GM12878 (cell line): ENCODE measurements around the gene CLC. TPM values are rescaled to one million over a fixed set of nuclear protein-coding genes. Genes with fewer than 3 reads are reported as not detected.
A peak's percentile ranks its signal among the peaks of the same experiment; 100 is the strongest.

Experiments used
- ATAC-seq: fragments of 200-7000 bp; cut with Tn5 transposase; 3 replicates; pipeline ENCODE4 v1.9.1; 2020; ENCODE audit warnings: mild to moderate bottlenecking, moderate library complexity
- BruUV-seq: library from RNA; stranded (reverse); fragments of 400-500 nt; replicated peaks from 2 replicates; lab custom pipeline; 2021; lab: Mats Ljungman, UMichigan
- CTCF ChIA-PET: fragments of 300-600 bp; sonication (Branson Sonifier 250); formaldehyde crosslinking; extraction: SDS; loops from one replicate; lab custom pipeline; 2021; ENCODE audit warnings: inconsistent platforms; lab: Yijun Ruan, JAX
- POLR2A ChIA-PET: fragments of 350-600 bp; formaldehyde crosslinking; extraction: SDS; loops from one replicate; lab custom pipeline; 2021; ENCODE audit warnings: inconsistent platforms; lab: Charles Lee
- RAD21 ChIA-PET: fragments of 300-600 bp; sonication (Branson Sonifier 250); formaldehyde crosslinking; loops from one replicate; lab custom pipeline; 2023; ENCODE audit warnings: antibody characterized with exemption; ENCODE audit not compliant: unreplicated experiment; lab: Charles Lee
- SMC1A ChIA-PET: fragments of 300-600 bp; sonication (Branson Sonifier 250); formaldehyde crosslinking; loops from one replicate; lab custom pipeline; 2023; ENCODE audit not compliant: unreplicated experiment, uncharacterized antibody; lab: Charles Lee
- DNase-seq: peaks from one replicate; pipeline ENCODE4 v3.0.0-alpha.2; 2011; ENCODE audit warnings: low read depth, low spot score
- FAIRE-seq: peaks from 3 replicates; lab custom pipeline; 2011; peaks lifted over from hg19 to GRCh38; lab: Jason Lieb, UNC
- H2AFZ ChIP-seq: 2 replicates; pipeline ENCODE4 v1.6.0; 2011; ENCODE audit warnings: low read depth, low read length, control low read depth; ENCODE audit not compliant: control insufficient read depth
- H3K27ac ChIP-seq: 2 replicates; pipeline ENCODE4 v1.5.1; 2011; ENCODE audit warnings: control low read depth; ENCODE audit not compliant: control insufficient read depth, insufficient read depth
- H3K27me3 ChIP-seq, 2 experiments: replicated peaks in 1 of 2; 2 replicates each; pipeline versions ENCODE4 v1.6.0 to v1.6.1; 2011; ENCODE audit warnings: low read length in 1 of 2; ENCODE audit not compliant: control insufficient read depth in 2 of 2, insufficient read depth in 2 of 2
- H3K36me3 ChIP-seq, 2 experiments: 2 replicates each; pipeline ENCODE4 v1.5.1; 2011; ENCODE audit warnings: low read length in 1 of 2; ENCODE audit not compliant: control insufficient read depth in 2 of 2, insufficient read depth in 2 of 2
- H3K4me1 ChIP-seq: 2 replicates; pipeline ENCODE4 v1.6.1; 2011; ENCODE audit warnings: mild to moderate bottlenecking, low read length, moderate library complexity, mixed read lengths; ENCODE audit not compliant: control insufficient read depth, insufficient read depth
- H3K4me2 ChIP-seq: 2 replicates; pipeline ENCODE4 v1.6.0; 2011; ENCODE audit warnings: control low read depth; ENCODE audit not compliant: control insufficient read depth, insufficient read depth
- H3K4me3 ChIP-seq: fragments of 200-600 bp; sonication (generic); 2 replicates; pipeline ENCODE4 v1.5.1; 2016
- H3K79me2 ChIP-seq: 2 replicates; pipeline ENCODE4 v1.6.0; 2011; ENCODE audit warnings: low read length; ENCODE audit not compliant: control insufficient read depth, insufficient read depth
- H3K9ac ChIP-seq: 2 replicates; pipeline ENCODE4 v1.8.0; 2011; ENCODE audit warnings: low read length, control low read depth, mixed read lengths; ENCODE audit not compliant: control insufficient read depth, insufficient read depth
- H3K9me3 ChIP-seq: replicated peaks from 3 replicates; pipeline ENCODE4 v1.5.1; 2011; ENCODE audit warnings: mild to moderate bottlenecking, low read length; ENCODE audit not compliant: control insufficient read depth, insufficient read depth
- H4K20me1 ChIP-seq: 2 replicates; pipeline ENCODE4 v1.6.0; 2011; ENCODE audit not compliant: control insufficient read depth, insufficient read depth
- ATF3 ChIP-seq: IDR thresholded peaks from 2 replicates; pipeline ENCODE4 v1.6.1; 2011; ENCODE audit warnings: low read depth, mild to moderate bottlenecking, low read length, moderate library complexity, borderline replicate concordance; ENCODE audit errors: extremely low read depth
- CBX5 ChIP-seq: sonication (generic); IDR thresholded peaks from 2 replicates; pipeline ENCODE4 v1.6.1; 2016; ENCODE audit warnings: low read depth, moderate library complexity, mild to moderate bottlenecking, inconsistent platforms
- CHD2 ChIP-seq: IDR thresholded peaks from 2 replicates; pipeline ENCODE4 v1.6.1; 2011; ENCODE audit warnings: low read depth, low read length, improper control_type of control experiment, borderline replicate concordance
- DPF2 ChIP-seq: fragments of 450-650 bp; IDR thresholded peaks from 2 replicates; pipeline ENCODE4 v1.6.1; 2017; ENCODE audit warnings: mild to moderate bottlenecking
- EED ChIP-seq: sonication (generic); IDR thresholded peaks from 2 replicates; pipeline ENCODE4 v1.6.1; 2016; ENCODE audit warnings: antibody characterized with exemption, low read depth
- ELK1 ChIP-seq: IDR thresholded peaks from 2 replicates; pipeline ENCODE4 v1.6.1; 2012; ENCODE audit warnings: low read depth, low read length, improper control_type of control experiment
- IKZF1 ChIP-seq: fragments of 450-650 bp; conservative IDR thresholded peaks from 2 replicates; pipeline ENCODE4 v1.6.1; 2017; ENCODE audit warnings: antibody characterized with exemption, mild to moderate bottlenecking
- IKZF2 ChIP-seq, 2 experiments: fragments of 450-650 bp; IDR thresholded peaks; 2 replicates each; pipeline ENCODE4 v1.6.1; 2017; ENCODE audit warnings: mild to moderate bottlenecking in 2 of 2, moderate library complexity in 2 of 2
- IRF4 ChIP-seq: IDR thresholded peaks from 2 replicates; pipeline ENCODE4 v1.6.1; 2011; ENCODE audit warnings: low read depth, low read length
- MTA2 ChIP-seq: fragments of 450-650 bp; IDR thresholded peaks from 2 replicates; pipeline ENCODE4 v1.6.1; 2016; ENCODE audit warnings: low read depth, mild to moderate bottlenecking, moderate library complexity
- MXI1 ChIP-seq: fragments of 150-350 bp; IDR thresholded peaks from 2 replicates; pipeline ENCODE4 v1.6.1; 2011; ENCODE audit warnings: low read depth, mild to moderate bottlenecking, inconsistent platforms, low read length, improper control_type of control experiment
- NFIC ChIP-seq: IDR thresholded peaks from 2 replicates; pipeline ENCODE4 v1.6.1; 2012; ENCODE audit warnings: low read depth, mild to moderate bottlenecking, inconsistent platforms, low read length, moderate library complexity
- POU2F2 ChIP-seq: IDR thresholded peaks from 3 replicates; pipeline ENCODE4 v1.6.1; 2011; ENCODE audit warnings: low read depth, mild to moderate bottlenecking, low read length, borderline replicate concordance
- RELA ChIP-seq: fragments of 450-650 bp; IDR thresholded peaks from 2 replicates; pipeline ENCODE4 v1.8.0; 2014; ENCODE audit warnings: borderline replicate concordance; ENCODE audit not compliant: partially characterized antibody
- RUNX3 ChIP-seq: IDR thresholded peaks from 2 replicates; pipeline ENCODE4 v1.6.1; 2012; ENCODE audit warnings: low read length, inconsistent platforms
- SIN3A ChIP-seq: IDR thresholded peaks from 2 replicates; pipeline ENCODE4 v1.6.1; 2012; ENCODE audit warnings: low read depth, low read length, improper control_type of control experiment
- SKIL ChIP-seq: fragments of 450-650 bp; IDR thresholded peaks from 2 replicates; pipeline ENCODE4 v1.6.1; 2017; ENCODE audit warnings: mild to moderate bottlenecking, low read depth, inconsistent platforms; ENCODE audit not compliant: poor library complexity, severe bottlenecking
- SP1 ChIP-seq: IDR thresholded peaks from one replicate; pipeline ENCODE4 v1.6.1; 2011; ENCODE audit warnings: low read depth, low read length
- SREBF1 ChIP-seq: IDR thresholded peaks from 2 replicates; pipeline ENCODE4 v1.6.1; 2012; ENCODE audit warnings: mild to moderate bottlenecking, low read length
- SRF ChIP-seq, 2 experiments: IDR thresholded peaks; 2 replicates each; pipeline ENCODE4 v1.6.1; 2011; ENCODE audit warnings: low read depth in 2 of 2, low read length in 2 of 2, mild to moderate bottlenecking in 1 of 2, moderate library complexity in 1 of 2
- WRNIP1 ChIP-seq: IDR thresholded peaks from 2 replicates; pipeline ENCODE4 v1.6.1; 2011; ENCODE audit warnings: low read depth, low read length, improper control_type of control experiment, borderline replicate concordance
- YBX1 ChIP-seq: fragments of 450-650 bp; IDR thresholded peaks from 2 replicates; pipeline ENCODE4 v1.6.1; 2016; ENCODE audit warnings: antibody characterized with exemption
- ZNF207 ChIP-seq: fragments of 450-650 bp; IDR thresholded peaks from 2 replicates; pipeline ENCODE4 v1.6.1; 2014; ENCODE audit warnings: antibody characterized with exemption, mild to moderate bottlenecking, borderline replicate concordance
- WGBS: methylation state at CpG from one replicate; pipeline ENCODE4 v1.1.6; 2016; ENCODE audit warnings: low lambda C conversion rate; ENCODE audit not compliant: insufficient replicate concordance, insufficient coverage; ENCODE audit errors: missing lambda C conversion rate; 5-methylcytosine and 5-hydroxymethylcytosine counted together
- in situ Hi-C: fragments of 300-500 bp; cut with MboI; formaldehyde crosslinking; loops from 9 replicates; pipeline ENCODE4 v1.14.3; 2018; ENCODE audit warnings: mixed read lengths
- intact Hi-C: fragments of 100-400 bp; cut with micrococcal nuclease; formaldehyde crosslinking; loops from one replicate; pipeline ENCODE4 v1.14.2; 2022; ENCODE audit not compliant: unreplicated experiment
- polyA plus RNA-seq, 11 experiments: library from polyadenylated mRNA; depleted of rRNA in 4 of 11; unstranded in 6 of 11; stranded (reverse) in 5 of 11; fragments of >200 nt; fragmentation: Nextera tagmentation in 4 of 11; fragmentation: Illumina TruSeq in 1 of 11; extraction: Ambion mirVana in 4 of 11; extraction: Trizol in 1 of 11; gene quantifications; 1 replicate in 1 of 11; 2 replicates in 10 of 11; pipeline versions ENCODE4 v1.2.1 to v1.2.3, GENCODE V29; 2011 to 2016; ENCODE audit warnings: inconsistent platforms in 2 of 11, missing spikeins in 2 of 11, low read depth in 1 of 11
- total RNA-seq, 4 experiments: library from RNA; depleted of rRNA in 3 of 4; stranded (reverse); fragments of >200 nt in 3 of 4; fragmentation: Illumina TruSeq in 1 of 4; extraction: Trizol in 1 of 4; gene quantifications; 2 replicates each; pipeline versions ENCODE4 v1.2.1 to v1.2.3, GENCODE V29; 2013 to 2021

Gene CLC
- total and polyA plus RNA-seq, 10 of the 15 experiments (the other 5 are each of a cell fraction or from before 2014, with no cell fraction given): 0.18 to 0.36 (median 0.29) TPM; not detected in 4

- H2AFZ ChIP-seq: no peak overlapping the region; the same call in 1 of the 2 replicates
- ATAC-seq (peak; percentile 85), DNase-seq (no peak), FAIRE-seq (no peak)
- SMC1A ChIA-PET: interaction anchor here (1.5 to 2.2 kb wide), 2 partner anchors 56 to 59 kb away, joined by 3 to 8 read pairs; no protein-coding TSS in a partner anchor
- CTCF ChIA-PET: interaction anchor here (0.6 to 1.6 kb wide), 5 partner anchors 35 to 642 kb away, joined by 3 to 6 read pairs (median 4); no protein-coding TSS in a partner anchor
- H3K9ac ChIP-seq: no peak overlapping the region
- in situ Hi-C loops: no loop called here
- RAD21 ChIA-PET: no interaction called here
- peaks cover 2% of the 10 kb centered on the region for H3K79me2 ChIP-seq
- WGBS: 2% methylated on average over 6 of the region's 6 CpGs
- H3K9me3 ChIP-seq: peaks cover 2% of the 10 kb centered on the region; the same call in 1 of the 3 replicates
- no peaks in the 10 kb centered on the region for H4K20me1 ChIP-seq
- peak overlapping the region; percentile 51 for H3K4me2 ChIP-seq
- no peaks in the 10 kb centered on the region for H3K36me3 ChIP-seq
- H3K4me3 ChIP-seq: no peak overlapping the region
- peak overlapping the region; percentile 68 for H3K27ac ChIP-seq
- H3K27me3 ChIP-seq: no peaks in the 10 kb centered on the region
- intact Hi-C loops: loop anchor here (5.0 kb wide), 1 partner anchor 34 kb away; no protein-coding TSS in a partner anchor
- BruUV-seq: no TSS peak
- POLR2A ChIA-PET: no interaction called here
- peaks cover 57% of the 10 kb centered on the region for H3K4me1 ChIP-seq
- TF ChIP-seq ZNF207 (no peak), RELA (no peak), SREBF1 (no peak), SKIL (no peak), CBX5 (no peak), ATF3 (no peak), WRNIP1 (no peak), DPF2 (no peak), MTA2 (no peak), RUNX3 (peak; percentile 50; the same call in 1 of the 2 replicates), IRF4 (peak; percentile 79; the same call in 1 of the 2 replicates), ELK1 (no peak), SRF (IDR thresholded peaks at IDR 0.05; ENCODE audit: low read depth in 2 of 2, low read length in 2 of 2) (no peak), CHD2 (no peak), IKZF2 (IDR thresholded peaks at IDR 0.05) (peak in 1 of 2 experiments; percentile 34; a peak in 1 of 4 replicates), IKZF1 (no peak), SP1 (no peak), NFIC (peak; percentile 49; the same call in 1 of the 2 replicates), POU2F2 (peak; percentile 48; the same call in 1 of the 3 replicates), YBX1 (no peak), EED (peak; percentile 63; the same call in 1 of the 2 replicates), MXI1 (no peak), SIN3A (no peak)
Observed at GRCh38 chr19:39708594-39708993, 29.2 kb downstream of the CLC start.
